Activated effector memory CD4-positive, alpha-beta T cell treated with anti-CD3 and anti-CD28 coated beads, Interleukin-2, amount 50 U/mL, for 16 hours (primary cell): ENCODE results near the gene TRNAU1AP.
A peak's percentile ranks its signal among the peaks of the same experiment; 100 is the strongest.
"Not testable (repeated sequence)": the region's sequence is repeated elsewhere in the genome, so short reads cannot be mapped to it uniquely, and the experiment has no call there.

Experiments used
- DNase-seq: peaks from one replicate; pipeline ENCODE4 v3.0.0-alpha.2; 2020

The TRNAU1AP gene

DNA sequence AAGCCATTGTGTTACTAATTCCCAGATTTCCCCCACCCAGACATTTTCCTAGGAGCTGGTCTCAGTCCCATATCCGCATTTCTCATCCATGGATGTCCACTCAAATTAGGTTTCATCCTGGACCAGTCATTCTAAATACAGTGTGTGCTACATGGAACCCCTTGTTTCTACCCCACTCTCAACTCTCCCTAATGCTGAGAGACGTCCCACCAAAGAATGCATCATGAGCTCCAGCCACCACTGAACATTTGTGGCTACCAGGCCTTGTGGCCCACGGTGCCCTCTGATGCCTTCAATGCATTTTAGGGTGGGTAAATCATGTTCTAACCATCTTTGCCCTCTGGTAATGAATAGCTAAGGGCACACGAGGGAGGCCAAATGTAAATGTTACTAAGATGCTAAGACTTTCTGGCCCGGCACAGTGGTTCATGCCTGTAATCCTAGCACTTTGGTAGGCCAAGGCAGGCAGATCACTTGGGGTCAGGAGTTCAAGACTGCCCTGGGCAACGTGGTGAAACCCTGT, 25.9 kb downstream of the TRNAU1AP start:
- no peak for DNase-seq

DNA sequence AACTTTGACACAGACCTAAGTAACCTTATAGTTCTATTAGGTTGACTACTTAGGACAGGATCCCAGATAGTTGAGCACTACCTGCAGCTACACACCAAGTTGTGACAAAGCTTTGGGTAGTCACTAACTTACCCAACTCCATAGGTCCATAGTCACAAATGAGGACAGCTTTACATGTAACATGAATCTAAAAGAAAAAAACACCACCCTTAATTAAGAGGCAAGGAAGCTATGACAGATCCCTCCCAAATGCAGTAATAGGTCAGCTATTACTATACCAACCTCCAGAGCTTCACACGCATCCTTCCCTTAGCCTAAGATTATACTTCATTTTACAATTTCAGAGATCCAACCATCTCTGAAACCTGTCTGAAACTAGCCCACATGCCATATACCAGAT, 26.5 kb downstream of the TRNAU1AP start:
- DNase-seq: no peak

DNA sequence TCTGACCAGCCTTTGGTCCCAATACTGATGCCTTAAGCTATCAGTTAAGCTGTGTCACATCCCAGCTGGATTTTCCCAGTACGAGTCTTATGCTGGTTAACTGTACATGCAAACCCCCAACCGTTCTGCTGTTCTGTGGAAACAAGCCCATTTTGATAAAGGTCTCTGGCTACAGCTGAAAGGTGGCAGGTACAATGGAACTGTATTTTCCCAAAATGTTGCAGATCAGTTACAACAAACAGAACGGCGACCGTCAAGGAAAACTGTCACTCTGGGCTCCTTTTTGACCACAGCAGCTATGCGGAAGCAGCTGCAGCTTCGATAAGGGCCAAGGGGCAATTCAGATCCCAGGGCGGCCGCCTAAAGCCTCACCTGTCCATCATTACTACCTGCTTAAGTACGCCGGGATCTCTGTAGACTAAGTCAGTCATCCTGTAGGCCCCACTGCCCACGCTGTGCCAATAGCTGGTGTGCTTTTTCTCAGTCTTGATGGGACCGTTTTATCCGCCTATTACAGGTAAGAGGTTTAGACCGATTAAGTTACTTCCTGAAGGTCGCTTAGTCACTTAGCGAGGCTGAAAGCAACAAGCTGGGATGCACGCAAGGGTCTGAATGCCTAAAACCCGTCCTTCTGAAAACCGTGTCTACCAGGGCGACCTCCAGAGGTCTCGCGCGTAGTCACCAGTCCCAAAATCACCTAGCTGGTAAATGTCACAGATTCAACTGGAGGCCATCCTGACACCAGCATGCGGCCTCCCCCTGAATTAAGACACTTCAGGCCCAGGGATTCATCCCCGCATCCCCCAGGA, 28.0 kb downstream of the TRNAU1AP start:
- peak; percentile 86 for DNase-seq

DNA sequence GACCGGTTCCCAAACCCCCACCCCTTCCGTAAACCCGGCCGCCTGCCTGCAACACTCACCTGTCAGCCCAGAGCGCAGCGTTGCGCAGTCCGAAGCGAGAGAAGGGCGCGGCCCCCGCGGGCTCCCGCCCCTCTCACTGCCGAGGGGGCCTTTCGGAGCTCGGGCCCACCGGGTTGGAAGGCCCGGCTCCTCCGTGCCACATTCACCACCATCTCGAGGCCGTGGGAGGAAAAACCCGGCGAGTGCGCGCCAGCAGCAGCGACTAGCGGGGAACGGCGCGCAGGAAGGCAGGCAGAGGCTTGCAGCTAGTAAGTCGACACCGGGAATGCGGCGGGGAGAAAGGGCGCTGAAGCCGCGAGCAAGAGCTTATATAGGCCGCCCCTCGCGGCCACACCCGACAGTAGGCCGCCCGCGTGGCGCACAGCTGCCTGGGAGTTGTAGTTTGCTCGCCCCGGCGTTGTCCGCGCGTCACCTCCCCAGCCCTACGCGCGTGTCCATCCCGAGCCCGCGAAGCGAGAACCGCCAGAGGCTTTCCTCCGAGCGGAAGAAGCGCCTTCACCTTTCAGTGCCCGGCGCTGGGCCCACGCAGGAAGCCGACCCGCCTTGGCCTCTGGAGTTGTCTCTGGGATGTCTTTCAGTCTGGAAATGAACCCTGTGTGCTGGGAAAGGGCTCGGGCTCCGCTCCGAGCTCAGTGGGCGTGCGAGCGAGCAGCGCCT, 28.8 kb downstream of the TRNAU1AP start:
- peak; percentile 97 for DNase-seq

DNA sequence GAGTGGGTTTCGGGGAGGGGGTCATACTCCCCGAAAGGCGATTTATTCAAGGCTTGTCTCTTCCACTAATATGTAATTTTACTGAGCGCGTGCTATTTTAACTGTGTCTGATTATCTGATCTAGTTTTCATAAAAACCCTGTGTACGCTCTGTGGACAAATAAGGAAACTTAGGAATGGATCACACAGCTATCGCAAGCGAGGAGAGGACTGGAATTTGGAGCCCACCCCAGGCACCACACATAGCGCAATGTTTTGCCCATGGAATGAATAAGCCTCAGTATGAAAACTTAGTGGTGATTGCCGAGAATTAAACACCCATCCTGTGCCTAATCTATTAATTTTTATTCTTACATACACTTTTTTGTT, 29.3 kb downstream of the TRNAU1AP start:
- no peak for DNase-seq

DNA sequence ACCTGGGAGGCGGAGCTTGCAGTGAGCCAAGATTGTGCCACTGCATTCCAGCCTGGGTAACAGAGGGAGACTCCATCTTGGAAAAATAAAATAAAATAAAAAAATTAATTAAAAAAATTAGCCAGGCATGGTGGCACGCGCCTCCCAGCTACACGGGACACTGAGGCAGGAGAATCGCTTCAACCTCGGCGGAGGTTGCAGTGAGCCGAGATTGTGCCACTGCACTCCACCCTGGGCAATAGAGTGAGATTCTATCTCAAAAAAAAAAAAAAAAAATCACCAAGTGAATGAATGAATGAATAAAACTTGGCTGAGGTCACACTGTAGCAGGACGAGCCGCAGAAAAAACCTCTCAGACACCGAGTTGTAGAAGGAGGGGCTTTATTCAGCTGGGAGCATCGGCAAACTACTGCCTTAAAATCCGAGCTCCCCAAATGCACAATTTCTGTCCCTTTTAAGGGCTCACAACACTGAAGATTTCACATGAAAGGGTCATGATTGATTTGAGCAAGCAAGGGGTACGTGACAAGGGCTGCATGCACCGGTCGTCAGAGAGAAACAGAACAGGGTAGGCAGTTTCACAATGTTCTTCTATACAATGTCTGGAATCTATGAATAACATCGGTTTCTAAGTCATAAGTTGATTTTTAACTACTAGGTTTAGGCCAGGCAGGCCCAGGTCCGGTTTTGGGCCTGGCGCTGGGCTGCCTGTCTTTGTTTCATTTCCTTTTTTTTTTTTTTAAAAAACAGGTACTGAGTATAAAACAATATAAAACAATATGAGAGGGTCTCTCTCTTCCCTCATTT, 33.9 kb downstream of the TRNAU1AP start:
- not testable (repeated sequence) for DNase-seq

DNA sequence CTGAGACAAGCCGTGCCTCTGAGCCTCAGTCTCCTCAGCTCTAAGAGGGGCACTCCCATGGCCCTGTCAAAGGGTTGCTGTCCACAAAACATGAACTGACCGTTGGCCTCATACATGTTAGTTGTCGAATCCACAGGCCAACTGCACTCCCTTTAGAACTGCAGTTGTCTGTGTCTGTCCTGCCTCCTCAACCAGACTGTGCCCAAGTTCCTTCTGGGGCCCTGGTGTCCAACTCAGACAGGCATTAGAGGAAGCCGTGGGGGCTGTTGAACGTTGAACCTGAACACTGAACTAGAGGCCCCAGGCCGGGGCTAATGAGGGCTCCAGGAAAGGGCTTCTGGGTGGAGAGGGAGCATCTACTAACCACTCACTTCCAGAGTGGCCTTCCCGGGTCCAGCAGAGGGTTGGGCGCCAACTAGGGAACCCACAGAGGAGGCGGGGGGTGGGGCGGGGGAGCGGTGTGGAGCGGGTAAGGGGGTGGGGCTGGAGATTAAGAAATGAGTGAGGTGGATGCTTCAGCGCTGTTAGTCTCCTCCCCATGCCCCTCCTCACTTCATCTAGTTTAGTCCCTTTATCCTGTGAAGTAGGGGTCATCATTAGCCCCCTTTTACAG, 38.9 kb downstream of the TRNAU1AP start, which contains the start of gene RAB42:
TSS of gene RAB42 (plus strand) at position 558 of the 613 bp plus-strand sequence. CDS start 247 bp downstream, outside the sequence.
- peak; percentile 63 for DNase-seq

DNA sequence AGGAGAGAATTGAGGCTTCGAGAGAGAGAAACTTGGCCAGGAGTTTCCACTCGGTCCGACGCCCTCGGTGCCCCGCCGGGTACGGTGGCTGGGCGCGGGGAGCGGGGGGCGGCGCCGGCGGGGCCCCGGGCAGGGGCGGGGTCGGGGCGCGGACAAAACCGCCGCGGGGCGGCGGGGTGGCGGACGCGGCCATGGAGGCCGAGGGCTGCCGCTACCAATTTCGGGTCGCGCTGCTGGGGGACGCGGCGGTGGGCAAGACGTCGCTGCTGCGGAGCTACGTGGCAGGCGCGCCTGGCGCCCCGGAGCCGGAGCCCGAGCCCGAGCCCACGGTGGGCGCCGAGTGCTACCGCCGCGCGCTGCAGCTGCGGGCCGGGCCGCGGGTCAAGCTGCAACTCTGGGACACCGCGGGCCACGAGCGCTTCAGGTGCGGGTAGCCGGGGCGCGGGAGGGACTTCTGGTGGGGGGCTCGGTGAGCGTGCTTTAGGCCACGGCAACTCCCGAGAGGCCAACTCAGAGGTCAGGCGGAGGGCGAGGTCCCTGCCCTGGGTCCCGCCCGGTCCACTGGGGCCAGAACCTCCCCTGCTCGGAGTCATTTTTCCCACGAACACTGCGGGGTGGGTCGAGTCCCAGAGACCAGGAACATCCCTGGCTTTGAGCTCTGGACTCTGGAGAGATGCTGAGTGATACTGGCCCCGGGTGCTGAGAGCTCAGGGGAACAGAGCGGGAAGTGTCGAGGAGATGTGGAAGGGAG, 39.6 kb downstream of the TRNAU1AP start:
- peak; percentile 68 for DNase-seq

DNA sequence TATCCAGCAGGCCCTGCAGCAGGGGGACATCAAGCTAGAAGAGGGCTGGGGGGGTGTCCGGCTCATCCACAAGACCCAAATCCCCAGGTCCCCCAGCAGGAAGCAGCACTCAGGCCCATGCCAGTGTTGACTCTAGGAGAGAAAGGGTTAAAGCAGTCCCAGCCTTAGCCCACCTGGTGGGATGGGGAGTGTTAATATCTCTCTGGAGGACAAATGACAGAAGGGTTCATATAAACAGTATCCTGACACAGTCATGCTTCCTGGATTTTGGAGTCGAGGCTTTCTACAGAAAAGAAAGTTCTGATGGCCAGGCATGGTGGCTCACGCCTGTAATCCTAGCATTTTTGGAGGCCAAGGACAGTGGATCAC, 41.1 kb downstream of the TRNAU1AP start:
- not testable (repeated sequence) for DNase-seq

DNA sequence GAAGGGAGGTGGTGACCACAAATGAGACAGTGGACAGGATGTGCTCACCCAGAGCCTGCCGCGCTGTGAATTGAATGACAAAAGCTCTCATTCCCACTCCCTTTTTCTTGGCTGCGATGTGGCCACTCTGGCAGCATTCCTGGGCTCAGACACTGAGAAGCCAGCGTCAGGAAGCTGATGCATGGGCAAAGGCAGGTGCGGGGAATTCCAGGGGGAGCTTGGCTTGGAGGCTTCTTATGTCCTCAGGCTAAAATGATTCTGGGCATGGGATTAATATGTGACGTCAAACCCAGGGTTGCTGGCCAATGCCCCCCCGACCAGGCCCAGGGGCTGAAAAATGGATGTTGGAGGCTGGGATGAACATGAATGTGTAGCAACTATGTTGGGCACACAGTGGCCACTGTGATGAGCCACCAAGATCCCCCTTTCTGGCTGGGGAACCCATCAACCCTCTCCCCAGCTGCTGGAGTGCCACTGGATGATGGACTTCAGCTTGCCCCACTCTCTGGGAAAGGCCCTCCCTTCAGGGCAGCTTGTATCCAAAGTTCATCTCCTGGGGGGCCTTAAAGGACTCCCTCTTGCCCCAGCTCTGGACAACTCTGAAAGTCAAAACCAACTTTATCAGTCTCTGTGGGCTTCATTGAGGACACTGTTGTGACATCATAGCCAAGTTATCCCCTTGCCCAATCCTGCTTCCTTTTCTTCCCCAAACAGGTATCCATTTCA, 42.0 kb downstream of the TRNAU1AP start:
- not testable (repeated sequence) for DNase-seq

DNA sequence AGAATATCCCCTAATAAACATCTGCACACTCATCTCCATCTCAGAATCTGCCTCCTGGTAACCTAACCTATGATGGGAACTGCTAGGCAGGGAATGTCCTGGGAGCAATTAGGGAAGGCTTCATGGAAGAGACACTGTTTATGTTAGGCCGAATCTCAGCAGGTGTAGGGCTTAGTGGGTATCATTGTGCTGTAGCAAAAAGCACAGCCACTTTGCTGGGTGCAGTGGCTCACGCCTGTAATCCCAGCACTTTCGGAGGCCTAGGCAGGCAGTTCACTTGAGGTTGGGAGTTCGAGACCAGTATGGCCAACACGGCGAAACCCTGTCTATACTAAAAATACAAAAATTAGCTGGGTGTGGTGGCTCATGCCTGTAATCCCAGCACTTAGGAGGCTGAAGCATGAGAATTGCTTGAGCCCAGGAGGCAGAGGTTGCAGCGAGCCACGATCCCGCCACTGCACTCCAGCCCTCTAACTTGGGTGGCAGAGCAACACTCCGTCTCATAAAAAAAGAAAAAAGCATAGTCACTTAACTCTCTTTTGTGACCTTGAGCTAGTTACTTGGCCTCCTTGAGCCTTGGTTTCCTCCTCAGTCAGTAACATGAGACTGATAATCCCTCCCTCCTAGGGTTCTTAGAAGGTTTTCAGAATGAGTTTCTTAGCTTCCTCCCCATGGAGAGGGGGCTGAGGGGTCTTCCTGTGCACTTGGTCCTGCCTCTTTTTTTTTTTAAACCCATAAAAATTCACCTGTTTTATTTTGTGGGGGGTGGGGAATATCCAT, 42.7 kb downstream of the TRNAU1AP start:
- DNase-seq: no peak

DNA sequence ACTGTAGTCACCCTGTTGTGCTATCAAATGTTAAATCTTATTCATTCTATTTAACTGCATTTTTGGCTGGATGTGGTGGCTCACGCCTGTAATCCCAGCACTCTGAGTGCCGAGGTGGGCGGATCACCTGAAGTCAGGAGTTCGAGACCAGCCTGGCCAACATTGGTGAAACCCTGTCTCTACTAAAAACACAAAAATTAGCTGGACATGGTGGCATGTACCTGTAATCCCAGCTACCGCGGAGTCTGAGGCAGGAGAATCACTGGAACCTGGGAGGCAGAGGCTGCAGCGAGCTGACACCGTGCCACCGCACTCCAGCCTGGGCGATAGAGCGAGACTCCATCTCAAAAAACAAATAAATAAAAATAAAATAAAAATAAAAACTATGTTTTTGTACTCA, 43.4 kb downstream of the TRNAU1AP start:
- DNase-seq: not testable (repeated sequence)

DNA sequence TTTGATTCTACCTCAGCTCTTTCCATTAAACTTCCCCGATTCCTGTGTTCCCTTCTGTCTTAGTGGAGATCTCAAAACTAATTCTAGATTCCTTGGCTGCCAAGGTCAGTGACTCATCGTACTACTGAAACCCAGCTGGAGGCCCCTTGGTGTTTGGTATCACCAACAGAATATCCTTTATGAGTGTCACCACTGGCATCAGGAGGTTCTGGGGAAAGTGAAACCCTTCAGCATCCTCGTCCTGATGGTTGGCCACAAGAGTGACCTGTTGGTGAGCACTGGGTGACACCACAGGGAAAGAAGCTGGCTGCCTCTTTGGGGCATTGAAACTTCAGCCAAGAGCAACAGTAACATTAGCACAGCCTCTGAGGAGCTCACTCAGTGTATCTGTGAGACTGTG, 48.8 kb downstream of the TRNAU1AP start:
- no peak for DNase-seq

DNA sequence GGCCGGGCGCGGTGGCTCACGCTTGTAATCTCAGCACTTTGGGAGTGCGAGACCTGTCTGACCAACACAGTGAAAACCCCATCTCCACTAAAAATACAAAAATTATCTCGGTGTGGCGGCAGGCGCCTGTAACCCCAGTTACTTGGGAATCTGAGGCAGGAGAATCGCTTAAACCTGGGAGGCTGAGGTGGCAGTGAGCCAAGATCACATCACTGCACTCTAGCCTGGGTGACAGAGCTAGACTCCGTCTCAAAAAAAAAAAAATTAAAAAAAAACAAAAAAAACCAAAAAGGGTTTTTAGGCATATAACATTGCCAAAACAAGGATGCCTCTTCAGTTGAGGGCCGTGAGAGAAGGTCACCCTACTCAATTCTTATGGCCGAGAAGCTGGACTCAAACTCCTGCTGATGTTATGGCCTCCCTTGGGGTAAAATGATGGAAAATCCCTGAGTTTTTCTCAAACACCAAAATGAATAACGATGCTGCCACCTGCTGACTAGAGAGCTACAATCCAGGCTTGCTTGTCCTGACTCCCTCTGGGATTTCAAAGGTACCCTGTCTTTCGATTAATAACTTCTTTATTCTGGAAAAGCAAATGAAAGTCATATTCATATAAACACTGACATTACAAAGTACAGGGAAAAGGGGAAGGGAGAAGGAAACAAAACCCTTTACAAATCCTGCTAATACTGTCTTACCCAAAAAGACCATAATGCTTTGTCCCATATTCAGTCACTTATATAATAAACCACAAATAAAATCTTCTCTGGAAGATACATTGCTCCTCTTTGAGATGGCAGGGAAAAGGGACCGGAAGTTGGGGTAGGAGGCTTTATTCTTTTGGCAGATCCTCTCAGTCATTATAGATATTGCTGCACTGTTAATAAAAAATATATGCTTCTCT, 49.9 kb downstream of the TRNAU1AP start:
- DNase-seq: no peak

DNA sequence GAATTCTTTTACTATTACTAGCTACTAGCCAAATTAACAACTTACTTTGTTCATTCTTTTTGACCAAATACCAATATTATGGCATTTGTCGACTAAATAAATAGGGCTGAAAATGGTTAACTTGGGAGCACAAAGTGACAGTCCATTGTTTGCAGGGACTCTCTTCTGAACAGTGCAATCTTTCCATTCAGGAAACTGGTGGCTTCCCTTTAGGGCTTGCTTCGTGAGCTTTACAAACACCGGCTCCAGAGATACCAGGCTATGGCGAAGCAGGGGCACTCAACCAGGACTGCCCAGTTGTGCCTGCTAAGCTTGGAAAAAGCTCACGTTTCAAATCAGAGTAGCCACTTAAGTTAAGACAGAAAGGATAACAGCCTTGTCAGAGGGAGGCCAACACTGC, 51.5 kb downstream of the TRNAU1AP start:
- no peak for DNase-seq

DNA sequence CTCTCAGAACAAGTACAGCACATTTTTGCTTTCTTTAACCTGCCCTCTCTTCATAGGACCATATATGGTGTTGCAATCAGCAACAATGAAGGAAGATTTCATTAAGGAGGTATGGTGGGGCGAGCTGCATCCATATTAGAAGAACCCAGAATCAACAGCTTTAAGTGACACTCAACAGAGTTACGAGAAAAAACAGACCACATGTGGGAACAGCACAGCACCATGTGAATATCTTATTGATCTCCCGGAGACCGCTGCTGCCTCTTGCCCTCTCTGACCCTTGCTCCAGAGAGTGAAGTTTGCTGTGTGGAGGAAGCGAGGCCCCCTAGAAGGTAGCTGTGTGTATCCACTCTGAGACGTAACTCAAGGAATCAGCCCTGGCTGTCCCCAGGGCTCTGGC, 52.1 kb downstream of the TRNAU1AP start:
- DNase-seq: no peak

DNA sequence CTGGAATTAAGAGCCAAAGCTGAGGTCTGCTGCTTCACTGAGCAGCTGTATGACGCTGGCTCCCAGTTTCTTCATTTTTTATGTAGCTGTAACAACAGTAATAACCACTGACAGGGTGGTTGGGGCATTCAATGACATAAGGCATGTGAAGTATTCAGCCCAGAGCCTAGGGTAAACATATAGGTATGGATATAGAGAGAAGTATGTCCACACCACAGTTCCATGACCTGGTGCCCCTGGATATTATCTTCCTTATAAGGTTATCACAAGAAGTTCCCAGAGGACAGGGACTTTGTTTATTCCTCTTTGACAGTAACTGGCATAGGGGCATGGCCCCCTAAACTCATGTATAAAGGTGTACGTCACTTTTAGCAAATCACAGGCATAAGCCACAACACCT, 53.9 kb downstream of the TRNAU1AP start:
- DNase-seq: no peak

DNA sequence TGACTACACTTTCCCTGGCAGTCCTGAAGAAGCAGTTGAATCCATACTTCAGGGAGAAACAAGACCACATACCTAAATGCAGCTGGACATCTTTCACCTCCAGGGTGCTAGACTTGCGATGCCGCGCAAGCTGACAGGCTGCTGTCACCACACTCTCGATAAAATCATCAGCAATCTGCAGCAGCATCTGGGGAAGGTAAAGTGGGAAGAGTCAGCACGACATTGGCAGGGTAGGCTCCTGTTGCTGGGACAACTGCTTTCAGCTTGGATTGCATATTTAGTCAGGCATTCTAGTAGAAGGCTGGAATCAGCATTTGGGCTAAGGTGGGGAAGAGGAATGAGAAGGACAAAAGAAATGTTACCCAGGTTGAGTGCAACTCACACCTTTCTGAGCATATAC, 60.3 kb downstream of the TRNAU1AP start:
- DNase-seq: no peak
